ENCODE data around the gene CNTNAP2. TPM values are rescaled to one million over a fixed set of nuclear protein-coding genes. Genes with fewer than 3 reads are reported as not detected.

The CNTNAP2 gene
- total RNA-seq, 6 experiments from 2014 or later: 1.8 to 8.1 (median 3.9) TPM

- TF ChIP-seq POLR2A (IDR thresholded peaks at IDR 0.05): no peak
- TF ChIP-seq, protein P1, sequence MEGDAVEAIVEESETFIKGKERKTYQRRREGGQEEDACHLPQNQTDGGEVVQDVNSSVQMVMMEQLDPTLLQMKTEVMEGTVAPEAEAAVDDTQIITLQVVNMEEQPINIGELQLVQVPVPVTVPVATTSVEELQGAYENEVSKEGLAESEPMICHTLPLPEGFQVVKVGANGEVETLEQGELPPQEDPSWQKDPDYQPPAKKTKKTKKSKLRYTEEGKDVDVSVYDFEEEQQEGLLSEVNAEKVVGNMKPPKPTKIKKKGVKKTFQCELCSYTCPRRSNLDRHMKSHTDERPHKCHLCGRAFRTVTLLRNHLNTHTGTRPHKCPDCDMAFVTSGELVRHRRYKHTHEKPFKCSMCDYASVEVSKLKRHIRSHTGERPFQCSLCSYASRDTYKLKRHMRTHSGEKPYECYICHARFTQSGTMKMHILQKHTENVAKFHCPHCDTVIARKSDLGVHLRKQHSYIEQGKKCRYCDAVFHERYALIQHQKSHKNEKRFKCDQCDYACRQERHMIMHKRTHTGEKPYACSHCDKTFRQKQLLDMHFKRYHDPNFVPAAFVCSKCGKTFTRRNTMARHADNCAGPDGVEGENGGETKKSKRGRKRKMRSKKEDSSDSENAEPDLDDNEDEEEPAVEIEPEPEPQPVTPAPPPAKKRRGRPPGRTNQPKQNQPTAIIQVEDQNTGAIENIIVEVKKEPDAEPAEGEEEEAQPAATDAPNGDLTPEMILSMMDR (IDR thresholded peaks at IDR 0.05): no peak
- Histone ChIP-seq H3K27me3 (no peaks in the 10 kb centered on the region), H3K4me1 (no peaks in the 10 kb centered on the region), H3K9me3 (no peaks in the 10 kb centered on the region), H3K27ac (no peak overlapping the region), H3K36me3 (no peaks in the 10 kb centered on the region), H3K4me3 (no peak overlapping the region)
- ATAC-seq: no peak
- 47% methylated on average over 6 of the region's 6 CpGs for WGBS (ENCODE audit: insufficient coverage, low coverage, low lambda C conversion rate, missing lambda C conversion rate)
- intact Hi-C loops (cut with DNase I): no loop called here
- DNase-seq: no peak
Measured at GRCh38 chr7:147952918-147953317, 1836.3 kb downstream of the CNTNAP2 start.

DNA sequence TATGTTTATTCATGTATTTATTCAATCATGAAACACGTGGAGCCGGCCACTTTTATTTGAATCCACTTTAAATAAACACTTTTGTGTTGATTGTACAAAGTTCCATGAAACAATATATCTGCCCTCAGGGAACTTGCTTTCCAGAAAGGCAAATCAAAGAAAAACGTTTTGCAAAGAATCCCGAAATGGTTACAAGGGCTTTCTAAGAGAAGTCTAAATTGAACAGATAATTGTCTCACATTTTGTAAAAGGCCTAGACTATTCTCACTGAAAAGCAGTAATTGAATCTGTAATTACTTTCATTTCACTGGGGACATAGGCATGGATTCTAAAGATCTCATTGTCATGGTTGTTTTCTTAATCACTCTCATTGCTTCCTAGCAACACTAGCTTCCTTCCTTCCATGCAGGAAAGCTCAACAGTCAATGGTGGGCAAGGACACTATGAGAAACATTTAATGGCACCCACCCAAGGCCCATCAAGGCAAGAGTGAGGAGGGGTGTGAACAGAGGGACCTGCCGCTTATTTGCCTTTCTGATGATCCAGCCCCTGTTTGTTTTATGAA is 1851.5 kb downstream of the CNTNAP2 start:
- intact Hi-C loops (cut with DNase I): no loop called here
- H3K4me3 ChIP-seq: no peak overlapping the region
- no peak for ATAC-seq
- H3K4me1 ChIP-seq: no peaks in the 10 kb centered on the region
- no peak overlapping the region for H3K27ac ChIP-seq
- H3K36me3 ChIP-seq: no peaks in the 10 kb centered on the region
- no peak for DNase-seq
- no peaks in the 10 kb centered on the region for H3K9me3 ChIP-seq
- TF ChIP-seq POLR2A (IDR thresholded peaks at IDR 0.05): no peak
- TF ChIP-seq, protein P1 (IDR thresholded peaks at IDR 0.05): no peak
- 39% methylated on average over 5 of the region's 5 CpGs for WGBS (ENCODE audit: insufficient coverage, low coverage, low lambda C conversion rate, missing lambda C conversion rate)
- no peaks in the 10 kb centered on the region for H3K27me3 ChIP-seq

GRCh38 chr7:147971606-147972110 is 1855.1 kb downstream of the CNTNAP2 start:
- 46% methylated on average over 2 of the region's 2 CpGs for WGBS (ENCODE audit: insufficient coverage, low coverage, low lambda C conversion rate, missing lambda C conversion rate)
- Histone ChIP-seq H3K9me3 (no peaks in the 10 kb centered on the region), H3K27me3 (no peaks in the 10 kb centered on the region), H3K4me3 (no peak overlapping the region), H3K36me3 (no peaks in the 10 kb centered on the region), H3K27ac (no peak overlapping the region), H3K4me1 (no peaks in the 10 kb centered on the region)
- ATAC-seq (no peak), DNase-seq (no peak)
- intact Hi-C loops (cut with DNase I): no loop called here
- TF ChIP-seq, protein P1 (IDR thresholded peaks at IDR 0.05): no peak
- TF ChIP-seq POLR2A (IDR thresholded peaks at IDR 0.05): no peak

DNA sequence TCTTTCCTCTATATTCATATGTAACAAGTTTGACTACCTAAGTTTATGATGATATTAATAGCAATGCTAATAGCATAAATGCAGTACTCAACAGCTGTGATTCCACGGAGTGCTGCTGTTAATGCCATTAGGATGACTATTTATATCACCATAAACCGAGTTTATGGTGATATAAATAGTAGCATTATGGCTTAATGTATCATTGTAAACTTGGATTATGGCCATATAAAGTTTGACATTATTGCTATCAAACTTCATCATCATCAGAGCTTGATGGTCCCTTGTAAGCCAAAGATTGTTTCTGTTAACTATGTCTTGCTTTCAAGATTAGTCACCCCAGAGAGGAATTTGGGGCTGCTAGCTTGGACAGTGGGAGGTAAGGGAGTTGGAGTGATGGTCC is 1861.6 kb downstream of the CNTNAP2 start:
- TF ChIP-seq, protein P1 (IDR thresholded peaks at IDR 0.05): no peak
- TF ChIP-seq POLR2A (IDR thresholded peaks at IDR 0.05): no peak
- WGBS (ENCODE audit: insufficient coverage, low coverage, low lambda C conversion rate, missing lambda C conversion rate): 38% methylated on average over 2 of the region's 2 CpGs
- Histone ChIP-seq H3K4me1 (no peaks in the 10 kb centered on the region), H3K36me3 (no peaks in the 10 kb centered on the region), H3K27ac (no peak overlapping the region), H3K9me3 (no peaks in the 10 kb centered on the region), H3K27me3 (no peaks in the 10 kb centered on the region), H3K4me3 (no peak overlapping the region)
- DNase-seq (no peak), ATAC-seq (no peak)
- intact Hi-C loops (cut with DNase I): no loop called here
